Stimulated activated CD8-positive, alpha-beta memory T cell treated with anti-CD3 and anti-CD28 coated beads, Interleukin-15, amount 100 ng/mL, for 24 hours (primary cell): ENCODE data around the gene GLP2R.

Experiments used
- DNase-seq: peaks from one replicate; pipeline ENCODE4 v3.0.0-alpha.2; 2020; ENCODE audit warnings: low read depth

Gene GLP2R

DNA sequence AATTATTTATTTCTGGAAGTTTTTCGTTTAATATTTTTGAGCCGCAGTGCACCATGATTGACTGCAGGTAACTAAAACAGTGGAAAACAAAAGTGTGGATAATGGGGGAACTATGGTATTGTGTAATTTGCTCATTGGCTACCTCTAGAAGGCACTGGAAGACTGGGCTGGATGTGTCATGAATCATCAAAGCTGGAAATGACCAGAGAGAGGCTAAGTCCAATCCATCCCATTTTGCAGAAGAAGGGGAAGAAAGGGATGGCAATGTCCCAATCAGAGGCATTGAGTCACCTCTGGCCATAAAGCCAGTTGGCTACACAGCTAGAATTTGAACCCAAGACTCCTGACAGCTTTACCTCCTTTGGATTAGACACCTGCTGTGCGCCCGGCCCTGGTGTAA lies 29.3 kb downstream of the GLP2R start:
- DNase-seq = no peak

GRCh38 chr17:9859781-9860180 lies 34.1 kb downstream of the GLP2R start:
- DNase-seq = no peak

- no peak for DNase-seq
Measured at GRCh38 chr17:9860851-9861250, 35.1 kb downstream of the GLP2R start.

DNA sequence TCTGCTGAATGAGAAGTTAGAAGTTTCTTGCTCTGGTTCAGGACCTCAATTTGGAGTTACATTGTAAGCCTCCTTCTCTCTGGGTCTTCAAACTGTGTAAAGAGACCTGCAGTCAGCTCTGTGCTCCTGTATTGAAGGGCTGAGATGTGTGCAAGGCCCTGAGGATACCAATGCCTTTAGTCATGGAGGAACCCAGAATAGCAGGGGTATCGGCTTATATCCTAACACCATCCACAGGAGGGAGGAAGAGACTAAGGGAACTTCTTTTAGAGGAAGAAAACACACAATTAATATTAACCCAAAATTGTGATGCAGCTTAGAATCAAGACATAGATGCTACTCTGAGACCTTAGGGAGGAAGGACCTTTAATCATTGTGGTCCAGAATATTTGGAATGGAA lies 36.5 kb downstream of the GLP2R start:
- no peak for DNase-seq

- no peak for DNase-seq
Measured at GRCh38 chr17:9862949-9863348, 37.2 kb downstream of the GLP2R start.

DNA sequence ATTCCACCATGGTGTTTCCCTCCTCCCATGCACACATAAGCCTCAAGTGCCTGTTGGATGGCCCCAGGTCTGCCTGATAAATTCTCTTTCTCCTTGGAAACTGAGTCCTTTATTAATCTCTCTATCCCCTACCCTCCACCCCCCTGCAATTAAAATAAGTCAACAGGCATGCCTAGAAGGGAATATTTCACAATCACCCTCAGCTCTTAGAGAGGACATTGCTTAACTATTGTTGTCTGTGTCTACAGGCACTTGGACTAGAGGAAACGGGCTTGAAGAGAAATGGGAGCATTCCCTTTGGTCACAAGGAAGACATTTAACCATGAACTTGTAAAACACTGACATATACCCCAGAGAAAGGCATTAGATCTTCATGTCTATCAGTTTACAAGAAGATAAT lies 39.9 kb downstream of the GLP2R start:
- no peak for DNase-seq

GRCh38 chr17:9868552-9868951 lies 42.8 kb downstream of the GLP2R start:
- no peak for DNase-seq

- no peak for DNase-seq
Measured at GRCh38 chr17:9872852-9873251, 47.1 kb downstream of the GLP2R start.

DNA sequence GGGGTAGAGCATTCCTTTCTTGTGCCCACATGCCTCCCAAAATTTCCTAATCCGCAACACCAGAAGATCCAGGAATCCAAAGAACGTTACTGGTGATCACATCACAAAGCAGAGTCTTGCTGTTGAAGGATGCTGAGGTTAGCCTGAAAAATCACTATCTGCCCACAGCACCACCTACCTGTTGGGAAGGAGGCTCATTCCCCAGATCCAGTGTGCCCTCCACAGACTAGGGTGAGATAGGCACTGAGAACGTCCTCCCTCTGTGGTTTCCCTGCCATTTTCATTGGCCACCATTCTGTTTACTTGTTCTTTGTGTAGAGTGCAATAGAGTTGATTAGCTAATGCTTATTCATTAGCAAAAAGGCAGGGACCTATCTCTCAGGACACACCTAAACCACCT lies 49.0 kb downstream of the GLP2R start:
- DNase-seq = no peak

DNA sequence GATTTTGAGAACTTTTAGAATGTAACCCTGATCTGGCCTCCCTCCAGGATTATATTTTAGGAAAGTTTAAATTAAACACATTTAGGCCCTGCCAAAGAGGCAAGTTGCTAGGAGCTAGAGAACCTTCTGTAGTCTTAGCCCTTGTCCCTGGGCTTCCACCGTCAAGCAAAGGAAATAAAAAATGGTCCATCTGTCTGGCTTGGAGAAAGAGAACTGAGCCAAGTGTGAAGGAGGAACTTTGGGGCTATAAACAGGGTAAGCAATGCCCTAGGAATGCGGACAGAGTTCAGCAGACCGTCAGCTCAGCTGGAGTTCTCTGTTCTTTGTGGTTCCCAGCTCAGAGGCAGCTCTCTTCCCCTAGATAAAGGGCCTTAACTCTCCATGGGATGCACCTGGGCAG lies 49.7 kb downstream of the GLP2R start:
- DNase-seq = no peak

- no peak for DNase-seq
Measured at GRCh38 chr17:9878356-9878755, 52.6 kb downstream of the GLP2R start.

- no peak for DNase-seq
Measured at GRCh38 chr17:9878786-9879525, 53.2 kb downstream of the GLP2R start.

- DNase-seq = no peak
Measured at GRCh38 chr17:9880582-9880999, 54.9 kb downstream of the GLP2R start.

GRCh38 chr17:9883451-9883850 lies 57.7 kb downstream of the GLP2R start:
- no peak for DNase-seq

GRCh38 chr17:9886141-9886930 lies 60.6 kb downstream of the GLP2R start:
- no peak for DNase-seq

GRCh38 chr17:9887508-9887907 lies 61.8 kb downstream of the GLP2R start:
- no peak for DNase-seq

GRCh38 chr17:9890124-9890523 lies 64.4 kb downstream of the GLP2R start:
- DNase-seq = no peak

GRCh38 chr17:9893411-9894012 lies 67.8 kb downstream of the GLP2R start:
- DNase-seq = no peak

DNA sequence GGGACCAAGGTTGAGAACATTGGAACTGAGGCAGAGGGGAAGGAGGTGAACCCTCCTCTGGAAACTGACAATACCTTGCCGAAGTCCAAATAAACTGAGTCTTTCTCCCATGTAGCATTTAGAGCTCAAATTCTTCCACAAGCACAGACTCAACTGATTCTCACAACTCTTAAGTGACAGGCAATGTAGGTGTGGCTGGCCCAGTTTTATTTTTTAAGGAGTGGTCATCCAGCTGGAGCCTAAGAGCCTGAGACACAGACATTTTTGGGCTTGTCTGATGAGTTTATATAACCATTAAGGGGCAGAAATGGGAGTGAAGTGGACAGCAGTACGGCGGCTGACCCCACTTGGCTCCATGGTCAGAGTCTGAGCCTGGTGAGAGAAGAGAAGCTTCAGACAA lies 68.5 kb downstream of the GLP2R start:
- DNase-seq = no peak

DNA sequence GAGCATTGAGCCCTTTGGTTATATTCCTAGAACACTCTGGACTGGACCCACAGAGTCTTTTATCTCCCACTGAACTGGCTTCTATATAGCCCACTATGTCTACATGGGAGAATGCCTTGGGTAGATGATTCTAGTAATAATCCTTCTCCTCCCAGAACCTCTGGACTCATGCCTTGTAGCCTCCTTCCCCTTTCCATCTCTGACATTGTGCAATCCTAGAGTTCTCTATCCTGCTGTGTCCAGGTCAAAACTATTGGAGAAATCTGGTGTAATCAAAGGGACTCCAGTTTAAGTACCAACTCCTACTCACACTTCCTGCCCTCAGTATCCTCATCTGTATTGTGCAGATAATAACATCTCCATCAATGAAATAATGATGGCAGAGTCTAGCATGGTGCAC lies 70.2 kb downstream of the GLP2R start:
- no peak for DNase-seq

- DNase-seq = no peak
Measured at GRCh38 chr17:9897372-9897968, 71.7 kb downstream of the GLP2R start.

DNA sequence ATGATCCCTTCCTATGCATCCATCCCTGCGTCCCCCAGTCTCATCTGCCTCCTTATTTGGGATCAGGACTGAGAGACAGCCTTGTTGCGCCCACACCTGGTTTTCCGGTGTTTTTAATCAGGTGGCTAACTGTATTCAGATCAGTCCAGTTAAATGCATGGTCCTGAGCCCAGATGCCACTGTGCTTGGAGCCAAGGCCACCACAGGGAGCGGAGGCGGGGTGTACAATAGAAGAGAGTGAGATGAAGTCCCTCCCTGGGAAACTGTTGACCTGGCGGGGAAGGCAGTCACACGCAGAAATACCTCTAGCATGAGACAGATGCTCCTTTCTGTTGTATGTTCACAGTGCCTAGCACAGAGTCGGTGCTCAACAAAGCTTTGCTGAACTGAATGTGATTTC lies 73.1 kb downstream of the GLP2R start:
- DNase-seq = no peak
